GM21529 (cell line): ENCODE results near the gene ITCH.
"Not testable (repeated sequence)": the region's sequence is repeated elsewhere in the genome, so short reads cannot be mapped to it uniquely, and the experiment has no call there.

Experiments used
- ATAC-seq: cut with Tn5 transposase; IDR thresholded peaks from one replicate; pipeline ENCODE4 v1.9.1; 2021; ENCODE audit not compliant: unreplicated experiment

The ITCH gene

DNA sequence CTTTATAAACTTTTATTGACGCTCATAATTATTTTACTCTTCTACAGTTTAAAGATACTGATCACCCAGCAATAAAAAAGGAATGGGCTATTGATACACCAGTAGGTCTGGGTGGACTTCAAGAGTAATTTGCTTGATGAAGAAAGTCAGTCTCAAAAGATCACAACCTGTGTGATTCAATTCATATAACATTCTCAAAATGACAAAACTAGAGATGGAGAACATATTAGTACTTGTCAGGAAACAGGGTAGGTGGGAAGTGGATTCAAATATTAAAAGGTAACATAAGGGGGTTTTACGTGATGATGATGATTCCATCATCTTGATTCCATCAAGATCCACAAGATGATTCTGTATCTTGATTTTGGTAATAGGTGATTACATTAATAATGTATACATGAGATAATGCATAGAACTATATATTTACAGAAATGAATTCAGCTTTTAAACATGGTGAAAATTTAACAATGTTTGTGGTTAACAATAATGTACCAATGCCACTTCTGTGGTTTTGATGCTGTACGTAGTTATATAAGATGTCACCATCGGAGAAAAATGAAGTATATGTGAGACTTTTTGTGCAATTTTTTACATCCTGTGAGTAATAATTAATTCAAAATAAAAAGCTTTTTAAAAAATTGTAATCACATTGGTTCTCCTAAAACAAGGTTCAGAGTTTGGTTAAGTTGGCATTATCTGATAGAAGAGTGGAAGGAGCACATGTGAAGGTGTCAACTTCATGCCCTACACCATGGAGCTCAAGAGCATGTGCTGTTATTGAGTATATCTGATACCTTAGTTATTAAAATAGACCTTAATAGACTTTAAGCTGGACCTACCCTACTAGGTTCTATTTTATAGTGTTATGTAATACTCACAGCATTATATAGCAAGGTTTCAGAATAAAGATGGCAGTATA, 86.9 kb downstream of the ITCH start:
- ATAC-seq = no peak

DNA sequence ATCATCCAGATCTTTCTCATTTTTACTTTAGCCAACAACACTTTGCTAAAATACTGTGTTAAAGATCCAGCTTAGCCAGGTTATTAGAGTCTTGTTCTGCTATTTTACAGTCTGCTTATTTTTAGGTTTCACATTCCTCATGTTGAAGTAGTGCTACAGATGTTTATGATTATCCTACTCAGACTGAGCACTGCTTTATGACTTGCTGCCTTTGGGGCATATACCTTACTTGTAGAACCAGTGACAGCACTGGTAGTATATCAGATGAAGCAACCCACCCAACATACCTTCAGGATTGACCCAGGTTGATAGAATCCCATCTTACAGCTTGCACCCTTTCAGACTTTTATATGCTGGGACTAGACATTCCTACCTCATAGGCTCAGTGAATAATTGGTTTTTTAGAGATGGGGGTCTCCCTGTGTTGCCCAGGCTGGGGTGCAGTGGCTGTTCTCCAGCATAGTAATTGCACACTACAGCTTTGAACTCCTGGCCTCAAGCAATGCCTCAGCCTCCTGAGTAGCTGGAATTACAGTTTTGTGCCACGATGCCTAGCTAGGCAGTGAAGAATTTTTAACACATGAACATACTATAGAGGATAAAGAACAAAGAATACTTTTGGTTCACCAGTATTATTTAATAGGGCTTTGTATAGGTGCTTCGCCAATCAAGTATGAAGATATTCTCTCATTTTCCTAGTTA, 89.4 kb downstream of the ITCH start:
- ATAC-seq = no peak

DNA sequence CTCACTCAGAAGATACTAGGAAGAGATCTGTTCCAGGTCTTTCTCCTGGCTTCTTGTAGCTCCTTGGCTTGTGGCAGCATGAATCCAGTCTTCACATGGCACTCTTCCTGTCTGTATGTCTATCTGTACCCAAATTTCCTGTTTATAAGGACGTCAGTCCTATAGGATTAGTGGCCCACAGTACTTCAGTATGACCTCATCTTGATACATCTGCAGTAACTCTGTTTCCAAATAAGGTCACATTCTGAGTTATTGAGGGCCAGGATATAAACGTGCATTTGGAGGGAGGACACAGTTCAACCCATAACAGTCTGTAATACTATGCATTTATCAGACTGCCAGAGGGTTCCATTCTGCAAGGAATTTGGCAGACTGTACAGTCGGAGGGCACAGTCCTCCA, 95.6 kb downstream of the ITCH start:
- no peak for ATAC-seq

DNA sequence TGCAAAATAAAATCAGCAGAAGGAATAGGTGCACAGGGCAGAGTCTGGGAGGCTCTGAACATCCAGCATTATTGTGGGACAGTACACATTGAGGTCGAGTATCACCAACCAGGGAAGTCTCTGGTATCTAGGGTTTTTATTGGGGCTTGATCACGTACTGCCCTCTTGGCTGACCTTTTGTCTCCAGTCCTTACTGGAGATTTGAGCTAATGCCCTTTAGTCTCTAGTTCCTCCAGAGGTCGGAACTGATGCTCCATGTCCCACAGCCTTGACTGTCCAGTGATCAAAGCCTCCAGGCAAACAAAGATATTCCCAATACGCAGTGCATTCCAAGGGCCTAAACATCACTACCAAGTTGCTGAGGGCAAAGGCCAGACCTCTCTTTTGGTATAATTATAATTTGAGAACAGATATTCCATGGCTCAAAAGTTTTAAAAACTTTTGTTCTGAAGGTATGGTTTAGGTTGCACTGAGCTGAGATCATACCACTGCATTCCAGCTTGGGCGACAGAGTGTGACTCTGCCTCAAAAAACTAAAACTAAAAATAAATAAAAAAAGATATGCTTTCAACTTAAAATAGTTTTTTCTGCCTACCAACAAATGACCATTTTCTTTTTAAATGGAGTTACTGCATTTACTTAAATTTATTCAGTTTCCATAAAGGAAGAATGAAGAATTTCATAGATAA, 96.3 kb downstream of the ITCH start:
- no peak for ATAC-seq

DNA sequence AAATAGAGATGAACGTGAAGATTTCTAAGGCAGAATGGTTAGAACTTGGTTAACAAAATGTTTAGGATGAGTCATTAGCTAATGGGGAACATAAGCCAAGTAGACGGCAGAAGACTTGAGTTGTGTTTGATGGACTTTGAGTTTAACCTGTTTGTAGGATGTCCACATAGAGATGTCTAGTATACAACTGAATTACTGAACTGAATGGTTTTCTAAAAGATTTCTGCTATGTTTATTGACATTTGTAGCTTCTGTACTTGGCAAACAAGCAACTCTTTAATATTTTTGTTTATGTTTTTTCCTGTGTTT, 98.7 kb downstream of the ITCH start:
- ATAC-seq = no peak

DNA sequence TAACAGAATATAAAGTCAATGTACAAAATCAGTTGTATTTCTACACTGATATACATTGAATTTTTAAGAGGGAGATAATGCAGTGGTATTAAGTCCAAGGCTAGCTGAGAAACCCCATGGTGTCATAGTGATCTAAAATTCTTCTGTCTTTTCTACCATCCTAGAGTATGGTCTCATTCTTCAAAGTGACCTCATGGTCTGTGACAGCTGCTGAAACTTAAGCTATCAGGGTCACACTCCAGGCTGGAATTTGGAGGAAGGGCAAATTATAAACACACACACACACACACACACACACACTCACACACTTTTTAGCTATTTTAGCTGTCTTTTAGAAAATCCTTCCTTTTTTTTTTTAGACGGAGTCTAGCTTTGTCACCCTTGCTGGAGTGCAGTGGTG, 105.9 kb downstream of the ITCH start:
- ATAC-seq = no peak

DNA sequence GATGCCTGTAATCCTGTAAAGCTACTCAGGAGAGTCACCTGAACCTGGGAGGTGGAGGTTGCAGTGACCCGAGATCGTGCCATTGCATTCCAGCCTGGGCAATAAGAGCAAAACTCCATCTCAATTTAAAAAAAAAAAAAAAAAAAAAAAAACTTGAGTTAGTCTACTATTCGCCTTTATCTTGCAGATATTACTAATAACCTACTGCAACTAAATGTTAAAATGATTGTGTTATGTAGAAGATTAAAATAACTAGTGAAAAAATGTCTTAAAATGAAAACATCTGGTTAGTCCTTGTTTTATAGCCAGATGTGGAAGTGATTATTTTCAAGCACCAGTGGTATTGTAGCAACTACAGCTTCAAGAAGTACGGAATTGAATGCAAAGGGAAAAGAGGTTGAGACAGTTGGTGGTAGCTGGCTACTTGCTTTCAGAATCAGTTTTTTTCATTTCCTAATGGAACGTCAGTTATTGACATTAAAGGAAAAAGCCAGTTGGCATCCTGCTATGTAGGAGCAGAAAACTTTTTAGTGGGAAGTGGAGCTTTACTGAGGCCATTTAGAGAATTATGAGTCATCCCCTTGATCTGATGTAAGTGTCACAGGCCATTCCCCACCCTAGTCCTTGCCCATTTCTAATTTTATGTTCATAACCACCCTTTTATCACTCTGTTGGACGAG, 109.3 kb downstream of the ITCH start:
- ATAC-seq = no peak

DNA sequence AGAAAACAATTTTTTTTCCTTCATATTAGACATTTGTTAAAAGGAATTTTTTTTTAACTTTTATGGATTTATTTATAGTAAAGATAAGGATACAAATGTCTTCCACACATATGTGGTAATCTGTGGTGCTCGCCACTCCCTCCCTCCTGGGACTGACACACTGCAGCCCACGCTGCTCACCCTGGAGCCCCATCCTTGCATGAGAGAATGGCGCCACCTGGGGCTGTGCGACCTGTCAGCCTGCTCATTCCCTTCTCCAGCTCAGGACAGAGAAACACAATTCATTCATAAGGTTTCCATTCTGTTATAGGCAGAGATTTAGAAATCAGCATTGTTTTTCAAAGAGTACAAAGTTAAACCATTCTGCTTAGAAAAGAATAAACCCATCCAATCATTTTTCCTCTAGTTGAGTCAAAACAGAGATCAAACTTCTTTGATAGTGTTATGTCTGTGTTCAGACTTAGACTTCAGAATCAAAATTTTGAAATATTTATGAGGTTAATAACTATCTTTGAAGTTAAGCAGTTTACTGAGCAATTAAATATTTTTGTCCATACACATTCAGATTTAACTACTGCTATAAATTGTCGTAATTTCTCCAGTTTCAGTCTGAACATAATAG, 110.3 kb downstream of the ITCH start:
- peak; percentile 45 for ATAC-seq

DNA sequence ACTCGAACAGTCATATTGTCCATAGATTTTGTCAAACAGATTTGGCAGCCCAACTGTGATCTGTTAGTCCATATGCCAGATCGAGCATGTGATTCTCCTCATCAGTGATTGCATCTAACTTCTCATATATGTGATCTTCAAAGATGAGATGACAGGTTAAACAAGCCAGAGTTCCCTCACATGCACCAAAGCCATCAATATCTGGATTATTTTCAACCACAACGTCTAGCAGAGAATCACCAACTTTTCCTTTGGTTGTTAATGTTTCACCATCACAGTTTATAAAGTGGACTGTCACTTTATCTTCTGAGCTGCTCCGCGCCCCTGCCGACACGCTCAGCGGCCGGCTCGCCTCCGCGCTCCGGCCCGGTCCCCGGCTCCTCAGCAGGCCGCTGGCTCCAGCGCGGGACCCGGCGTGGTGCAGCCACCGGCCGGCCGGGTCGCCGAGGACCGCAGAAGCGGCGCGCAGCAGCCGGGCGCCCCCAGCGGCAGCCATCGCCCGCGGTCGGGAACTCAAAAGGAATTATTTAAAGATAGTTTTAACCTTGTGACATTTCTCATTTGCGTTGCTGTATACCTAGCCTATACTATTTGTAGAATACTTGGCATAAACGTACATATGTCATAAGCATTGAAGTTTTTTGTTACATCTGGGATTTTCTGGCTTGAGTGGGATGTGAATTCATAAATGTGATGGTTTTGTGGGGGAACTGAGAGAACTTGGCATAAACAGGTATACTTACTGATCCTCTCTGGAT, 113.1 kb downstream of the ITCH start:
- no peak for ATAC-seq

DNA sequence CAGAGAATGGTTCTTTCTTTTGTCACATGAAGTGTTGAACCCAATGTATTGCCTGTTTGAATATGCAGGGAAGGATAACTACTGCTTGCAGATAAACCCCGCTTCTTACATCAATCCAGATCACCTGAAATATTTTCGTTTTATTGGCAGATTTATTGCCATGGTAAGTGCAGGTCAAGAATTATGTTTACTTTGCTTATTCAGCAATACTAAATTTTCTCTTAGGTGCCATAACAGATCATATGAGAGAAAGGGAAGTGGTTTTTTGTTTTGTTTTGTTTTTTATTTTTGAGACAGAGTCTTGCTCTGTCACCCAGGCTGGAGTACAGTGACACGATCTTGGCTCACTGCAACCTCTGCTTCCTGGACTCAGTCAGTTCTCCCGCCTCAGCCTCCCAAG, 116.6 kb downstream of the ITCH start:
- no peak for ATAC-seq

DNA sequence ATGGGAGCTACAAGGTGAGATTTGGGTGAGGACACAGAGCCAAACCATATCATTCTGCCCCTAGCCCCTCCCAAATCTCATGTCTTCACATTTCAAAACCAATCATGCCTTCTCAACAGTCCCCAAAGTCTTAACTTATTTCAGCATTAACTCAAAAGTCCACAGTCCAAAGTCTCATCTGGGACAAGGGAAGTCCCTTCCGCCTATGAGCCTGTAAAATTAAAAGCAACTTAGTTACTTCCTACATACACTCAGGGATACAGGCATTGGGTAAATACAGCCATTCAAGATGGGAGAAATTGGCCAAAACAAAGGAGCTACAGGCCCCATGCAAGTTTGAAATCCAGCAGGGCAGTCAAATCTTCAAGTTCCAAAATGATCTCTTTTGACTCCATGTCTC, 119.1 kb downstream of the ITCH start:
- not testable (repeated sequence) for ATAC-seq

DNA sequence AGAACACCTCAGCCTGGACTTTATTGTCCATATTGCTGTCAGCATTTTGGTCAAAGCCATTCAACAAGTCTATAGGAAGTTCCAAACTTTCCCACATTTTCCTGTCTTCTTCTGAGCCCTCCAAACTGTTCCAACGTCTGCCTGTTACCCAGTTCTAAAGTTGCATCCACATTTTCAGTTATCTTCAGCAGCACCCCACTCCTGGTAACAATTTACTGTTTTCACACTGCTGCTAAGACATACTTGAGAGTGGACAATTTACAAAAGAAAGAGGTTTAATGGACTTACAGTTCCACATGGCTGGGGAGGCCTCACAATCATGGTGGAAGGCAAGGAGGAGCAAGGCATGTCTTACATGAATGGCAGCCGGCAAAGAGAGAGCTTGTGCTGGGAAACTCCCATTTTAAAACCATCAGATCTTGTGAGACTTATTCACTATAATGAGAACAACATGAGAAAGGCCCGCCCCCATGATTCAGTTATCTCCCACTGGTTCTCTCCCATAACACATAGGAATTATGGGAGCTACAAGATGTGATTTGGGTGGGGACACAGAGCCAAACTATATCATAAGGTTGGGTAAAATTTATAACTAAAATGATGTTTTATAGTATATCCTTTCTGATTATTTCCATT, 120.6 kb downstream of the ITCH start:
- not testable (repeated sequence) for ATAC-seq

DNA sequence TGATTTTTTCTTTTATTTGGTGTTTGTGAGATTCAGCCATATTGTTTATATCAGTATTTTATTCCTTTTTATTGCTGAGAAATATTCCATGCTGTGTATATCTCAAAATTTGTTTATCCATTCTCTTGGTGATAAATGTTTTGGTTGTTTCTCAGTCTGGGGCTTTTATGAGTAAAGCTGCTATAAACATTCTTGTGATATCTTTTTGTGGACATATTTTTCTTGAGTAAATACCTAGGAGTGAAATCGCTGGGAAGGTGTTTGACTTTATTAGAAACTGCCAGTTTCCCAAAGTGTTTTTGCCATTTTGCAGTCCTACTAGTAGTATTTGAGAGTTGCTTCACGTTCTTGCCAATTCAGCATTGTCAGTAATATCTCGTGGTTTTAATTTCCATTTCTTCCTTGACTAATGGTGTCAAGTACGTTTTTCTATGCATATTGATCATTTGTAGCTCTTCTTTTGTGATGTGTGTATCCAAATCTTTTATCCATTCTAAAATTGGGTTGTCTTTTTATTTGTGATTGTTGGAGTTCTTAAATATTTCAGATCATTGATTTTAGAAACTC, 122.1 kb downstream of the ITCH start:
- ATAC-seq = no peak

DNA sequence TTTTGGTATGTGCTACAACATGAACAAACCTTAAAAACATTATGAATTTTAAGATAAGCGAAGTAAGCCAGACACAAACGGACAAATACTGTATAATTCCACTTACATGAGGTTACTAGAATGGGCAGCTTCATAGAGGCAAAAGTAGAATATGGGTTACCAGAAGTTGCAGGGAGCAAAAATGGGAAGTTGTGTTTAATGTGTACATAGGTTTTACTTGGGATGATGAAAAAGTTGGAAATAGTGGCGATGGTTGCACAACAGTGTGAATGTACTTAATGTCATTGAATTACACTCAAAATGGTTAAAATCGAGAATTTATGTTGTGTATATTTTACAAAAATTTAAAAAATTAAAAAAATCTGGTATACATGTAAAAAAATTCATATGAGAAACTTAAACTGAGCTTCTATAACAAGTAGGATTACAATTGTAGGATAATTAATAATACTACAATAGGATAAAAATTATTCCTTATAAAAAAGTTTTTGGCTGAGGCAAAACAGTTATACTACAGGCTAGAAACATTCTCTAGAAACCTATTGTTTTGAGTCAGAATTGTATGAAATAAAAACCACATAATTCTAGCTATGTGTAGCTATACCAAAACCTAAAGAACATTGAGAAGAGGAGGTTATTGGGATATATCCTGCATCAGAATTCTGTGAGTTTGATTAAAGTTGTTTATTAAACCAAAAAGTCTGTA, 128.3 kb downstream of the ITCH start:
- ATAC-seq = no peak

DNA sequence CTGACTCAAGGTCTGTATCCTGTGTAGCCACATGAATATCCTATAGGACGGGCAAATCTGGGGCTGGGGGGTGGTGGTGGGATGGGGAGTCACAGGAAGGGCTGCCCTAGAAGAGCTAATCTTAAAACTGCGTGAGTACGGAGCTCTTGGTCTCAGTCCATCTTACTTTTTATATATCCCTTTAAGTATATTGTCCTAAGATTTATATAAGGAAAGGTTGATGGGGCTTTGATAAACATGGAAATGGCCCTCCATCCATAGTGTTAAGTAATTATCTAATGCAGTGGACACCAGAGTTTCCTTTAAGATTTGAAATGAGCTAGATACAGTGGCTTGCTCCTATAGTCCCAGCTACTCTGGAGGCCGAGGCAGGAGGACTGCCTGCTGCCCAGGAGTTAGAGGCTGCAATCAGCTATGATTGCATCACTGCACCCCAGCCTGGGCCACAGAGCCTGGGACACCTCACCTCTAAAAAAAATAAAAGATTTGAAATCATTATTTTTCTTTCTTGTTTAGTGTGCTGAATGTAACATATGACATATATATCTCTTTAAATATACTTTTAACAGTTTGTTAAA, 128.9 kb downstream of the ITCH start:
- no peak for ATAC-seq

DNA sequence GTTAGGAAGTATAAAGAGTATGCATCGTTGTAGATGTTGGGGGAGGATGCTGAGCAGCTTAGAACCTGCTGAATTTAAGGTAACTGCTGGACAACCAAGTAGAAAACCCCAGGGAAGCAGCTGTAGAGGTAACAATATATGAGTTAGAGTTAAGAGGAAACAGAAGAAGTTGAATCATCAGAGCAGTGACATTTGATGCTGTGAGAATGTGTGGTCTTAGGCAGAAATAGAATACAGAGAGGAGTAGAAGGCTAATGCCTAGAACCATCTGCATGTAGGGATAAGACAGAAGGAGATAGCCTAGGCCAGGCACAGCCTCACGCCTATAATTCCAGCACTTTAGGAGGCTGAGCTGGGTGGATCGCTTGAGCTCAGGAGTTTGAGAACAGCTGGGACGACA, 130.6 kb downstream of the ITCH start:
- ATAC-seq = no peak

DNA sequence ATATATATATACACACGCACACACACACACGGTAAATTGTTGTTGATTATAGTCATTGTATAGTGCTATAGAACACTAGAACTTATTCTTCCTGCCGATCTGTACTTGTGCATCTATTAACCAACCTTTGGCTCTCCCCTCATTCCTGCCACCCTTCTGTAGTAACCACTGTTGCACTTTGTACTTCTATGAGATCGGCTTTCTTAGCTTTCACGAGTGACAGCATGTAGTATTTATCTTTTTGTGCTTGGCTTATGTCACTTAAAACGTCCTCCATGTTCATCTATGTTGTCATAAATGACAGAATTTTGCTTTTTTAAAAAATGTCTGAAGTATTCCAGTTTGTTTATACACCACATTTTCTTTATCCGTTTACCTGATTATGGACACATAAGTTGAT, 132.2 kb downstream of the ITCH start:
- no peak for ATAC-seq

DNA sequence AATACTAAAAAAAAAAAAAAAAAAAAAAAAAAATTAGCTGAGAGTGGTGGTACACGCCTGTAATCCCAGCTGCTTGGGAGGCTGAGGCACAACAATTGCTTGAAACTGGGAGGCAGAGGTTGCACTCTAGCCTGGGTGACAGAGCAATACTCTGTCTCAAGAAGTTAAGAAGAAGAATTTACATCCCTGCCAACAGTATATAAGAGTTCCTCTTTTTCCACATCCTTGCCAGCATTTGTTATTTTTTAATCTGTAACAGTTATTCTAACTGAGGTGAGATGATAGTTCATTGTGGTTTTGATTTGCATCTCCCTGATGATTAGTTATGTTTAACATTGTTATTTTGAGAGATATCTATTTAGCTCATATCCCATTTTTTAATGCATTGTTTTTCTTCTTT, 132.8 kb downstream of the ITCH start:
- ATAC-seq = no peak
